Smooth muscle cell (in vitro differentiated cells): ENCODE measurements around the gene B3GAT1. TPM values are rescaled to one million over a fixed set of nuclear protein-coding genes. Genes with fewer than 3 reads are reported as not detected.

ENCODE experiments used
- DNase-seq: peaks from one replicate; lab custom pipeline; 2025; ENCODE audit not compliant: unreplicated experiment; lab: John Stamatoyannopoulos, UW
- H2AFZ ChIP-seq: fragments of 200-600 bp; sonication (generic); 2 replicates; pipeline ENCODE4 v1.6.0; 2016; ENCODE audit warnings: antibody characterized with exemption, low read depth, mild to moderate bottlenecking
- H3F3A ChIP-seq: fragments of 200-600 bp; sonication (generic); 2 replicates; pipeline ENCODE4 v1.6.0; 2017; ENCODE audit warnings: antibody characterized with exemption, low read depth
- H3K27ac ChIP-seq: fragments of 200-600 bp; sonication (generic); 2 replicates; pipeline ENCODE4 v1.5.1; 2016; ENCODE audit warnings: low read depth, mild to moderate bottlenecking
- H3K27me3 ChIP-seq: fragments of 200-600 bp; sonication (generic); 2 replicates; pipeline ENCODE4 v1.6.1; 2016; ENCODE audit warnings: low read depth, mild to moderate bottlenecking
- H3K36me3 ChIP-seq: fragments of 200-600 bp; sonication (generic); 2 replicates; pipeline ENCODE4 v1.5.1; 2016; ENCODE audit warnings: low read depth
- H3K4me1 ChIP-seq: fragments of 200-600 bp; sonication (generic); 2 replicates; pipeline ENCODE4 v1.5.1; 2016; ENCODE audit warnings: low read depth
- H3K4me2 ChIP-seq: fragments of 200-600 bp; sonication (generic); 2 replicates; pipeline ENCODE4 v1.6.0; 2016; ENCODE audit warnings: mild to moderate bottlenecking
- H3K4me3 ChIP-seq: fragments of 200-600 bp; sonication (generic); 2 replicates; pipeline ENCODE4 v1.5.1; 2016; ENCODE audit warnings: mild to moderate bottlenecking
- H3K79me2 ChIP-seq: fragments of 200-600 bp; sonication (generic); 2 replicates; pipeline ENCODE4 v1.6.0; 2016; ENCODE audit warnings: low read depth, mild to moderate bottlenecking
- H3K9ac ChIP-seq: fragments of 200-600 bp; sonication (generic); 2 replicates; pipeline ENCODE4 v1.6.0; 2016; ENCODE audit warnings: low read depth
- H3K9me3 ChIP-seq: fragments of 200-600 bp; sonication (generic); replicated peaks from 2 replicates; pipeline ENCODE4 v1.5.1; 2016; ENCODE audit warnings: low read depth
- H4K20me1 ChIP-seq: fragments of 200-600 bp; sonication (generic); 2 replicates; pipeline ENCODE4 v1.6.0; 2016; ENCODE audit warnings: low read depth
- WGBS: methylation state at CpG from one replicate; pipeline ENCODE4 v1.1.7; 2016; ENCODE audit warnings: low lambda C conversion rate; 5-methylcytosine and 5-hydroxymethylcytosine counted together
- polyA plus RNA-seq: library from polyadenylated mRNA; unstranded; fragments of >200 nt; fragmentation: Nextera tagmentation; extraction: Ambion mirVana; gene quantifications from 2 replicates; pipeline ENCODE4 v1.2.1, GENCODE V29; 2016
- total RNA-seq: library from RNA; depleted of rRNA; stranded (reverse); fragments of >200 nt; gene quantifications from 2 replicates; pipeline ENCODE4 v1.2.3, GENCODE V29; 2014
- TF ChIP-seq, protein P1 (sequence below): fragments of 200-600 bp; sonication (generic); IDR thresholded peaks from 2 replicates; pipeline ENCODE4 v1.5.1; 2017; ENCODE audit warnings: borderline replicate concordance, mild to moderate bottlenecking, antibody characterized with exemption; ENCODE audit not compliant: insufficient read depth, poor library complexity, severe bottlenecking

B3GAT1 gene
- total and polyA plus RNA-seq, 2 experiments from 2014 or later, result not detected

GRCh38 chr11:134450186-134450585 lies 38.1 kb upstream of the B3GAT1 start:
- no peak overlapping the region for H2AFZ ChIP-seq
- no peaks in the 10 kb centered on the region for H4K20me1 ChIP-seq
- H3K9ac ChIP-seq, result no peak overlapping the region
- no peaks in the 10 kb centered on the region for H3K79me2 ChIP-seq
- TF ChIP-seq, protein P1, sequence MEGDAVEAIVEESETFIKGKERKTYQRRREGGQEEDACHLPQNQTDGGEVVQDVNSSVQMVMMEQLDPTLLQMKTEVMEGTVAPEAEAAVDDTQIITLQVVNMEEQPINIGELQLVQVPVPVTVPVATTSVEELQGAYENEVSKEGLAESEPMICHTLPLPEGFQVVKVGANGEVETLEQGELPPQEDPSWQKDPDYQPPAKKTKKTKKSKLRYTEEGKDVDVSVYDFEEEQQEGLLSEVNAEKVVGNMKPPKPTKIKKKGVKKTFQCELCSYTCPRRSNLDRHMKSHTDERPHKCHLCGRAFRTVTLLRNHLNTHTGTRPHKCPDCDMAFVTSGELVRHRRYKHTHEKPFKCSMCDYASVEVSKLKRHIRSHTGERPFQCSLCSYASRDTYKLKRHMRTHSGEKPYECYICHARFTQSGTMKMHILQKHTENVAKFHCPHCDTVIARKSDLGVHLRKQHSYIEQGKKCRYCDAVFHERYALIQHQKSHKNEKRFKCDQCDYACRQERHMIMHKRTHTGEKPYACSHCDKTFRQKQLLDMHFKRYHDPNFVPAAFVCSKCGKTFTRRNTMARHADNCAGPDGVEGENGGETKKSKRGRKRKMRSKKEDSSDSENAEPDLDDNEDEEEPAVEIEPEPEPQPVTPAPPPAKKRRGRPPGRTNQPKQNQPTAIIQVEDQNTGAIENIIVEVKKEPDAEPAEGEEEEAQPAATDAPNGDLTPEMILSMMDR, result no peak
- no peak overlapping the region for H3K4me2 ChIP-seq
- H3K27ac ChIP-seq, result no peak overlapping the region
- 95% methylated on average over 7 of the region's 7 CpGs for WGBS
- DNase-seq, result no peak
- H3K9me3 ChIP-seq, result no peaks in the 10 kb centered on the region
- no peaks in the 10 kb centered on the region for H3K4me1 ChIP-seq
- no peaks in the 10 kb centered on the region for H3F3A ChIP-seq
- no peaks in the 10 kb centered on the region for H3K36me3 ChIP-seq
- H3K4me3 ChIP-seq, result no peak overlapping the region
- H3K27me3 ChIP-seq, result no peaks in the 10 kb centered on the region

- 79% methylated on average over 7 of the region's 7 CpGs for WGBS
- Histone ChIP-seq H2AFZ (no peak overlapping the region), H3K27ac (no peak overlapping the region), H3K4me1 (no peaks in the 10 kb centered on the region), H3K4me3 (no peak overlapping the region), H4K20me1 (no peaks in the 10 kb centered on the region), H3K27me3 (no peaks in the 10 kb centered on the region), H3K9ac (no peak overlapping the region), H3K36me3 (no peaks in the 10 kb centered on the region), H3K4me2 (no peak overlapping the region), H3K9me3 (no peaks in the 10 kb centered on the region), H3F3A (no peaks in the 10 kb centered on the region), H3K79me2 (no peaks in the 10 kb centered on the region)
- TF ChIP-seq, protein P1, result no peak
- DNase-seq, result no peak
Observed at GRCh38 chr11:134449713-134450112, 37.7 kb upstream of the B3GAT1 start.

GRCh38 chr11:134449051-134449450 lies 37.0 kb upstream of the B3GAT1 start:
- no peak overlapping the region for H3K4me2 ChIP-seq
- DNase-seq, result no peak
- no peaks in the 10 kb centered on the region for H3K27me3 ChIP-seq
- no peaks in the 10 kb centered on the region for H3K79me2 ChIP-seq
- H4K20me1 ChIP-seq, result no peaks in the 10 kb centered on the region
- H3K36me3 ChIP-seq, result no peaks in the 10 kb centered on the region
- H2AFZ ChIP-seq, result no peak overlapping the region
- H3F3A ChIP-seq, result no peaks in the 10 kb centered on the region
- WGBS, result 96% methylated on average over 1 of the region's 1 CpG
- no peak overlapping the region for H3K9ac ChIP-seq
- H3K9me3 ChIP-seq, result no peaks in the 10 kb centered on the region
- H3K4me3 ChIP-seq, result no peak overlapping the region
- TF ChIP-seq, protein P1, result no peak
- no peak overlapping the region for H3K27ac ChIP-seq
- no peaks in the 10 kb centered on the region for H3K4me1 ChIP-seq

DNA sequence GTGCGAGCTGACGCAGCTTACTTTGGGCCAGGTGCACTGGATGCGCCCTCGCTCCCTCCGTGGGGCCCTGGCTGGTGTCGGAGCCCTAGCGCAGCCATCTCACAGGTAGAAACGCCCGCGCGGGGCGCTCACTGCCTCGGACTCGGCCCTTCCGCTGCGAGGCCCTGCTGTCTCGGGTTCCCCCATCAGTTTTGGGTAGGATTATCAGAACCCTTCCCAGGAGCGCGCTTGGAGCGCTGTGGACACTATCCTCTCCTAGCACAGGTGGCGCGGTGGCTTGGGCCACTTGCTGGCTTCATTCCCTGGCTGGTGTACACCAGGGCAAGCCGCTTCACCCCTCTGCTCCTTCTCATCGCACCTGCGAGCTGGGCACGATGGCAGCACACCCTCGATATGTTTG lies 35.7 kb upstream of the B3GAT1 start:
- TF ChIP-seq, protein P1, result no peak
- Histone ChIP-seq H3K4me2 (no peak overlapping the region), H3K36me3 (no peaks in the 10 kb centered on the region), H3F3A (no peaks in the 10 kb centered on the region), H3K4me3 (no peak overlapping the region), H3K4me1 (no peaks in the 10 kb centered on the region), H2AFZ (no peak overlapping the region), H3K9me3 (no peaks in the 10 kb centered on the region), H3K79me2 (no peaks in the 10 kb centered on the region), H3K27me3 (no peaks in the 10 kb centered on the region), H3K27ac (no peak overlapping the region), H3K9ac (no peak overlapping the region), H4K20me1 (no peaks in the 10 kb centered on the region)
- WGBS, result 96% methylated on average over 27 of the region's 27 CpGs
- no peak for DNase-seq
